Activated CD8-positive, alpha-beta memory T cell treated with anti-CD3 and anti-CD28 coated beads for 36 hours (primary cell): ENCODE measurements around the gene DNAH2. TPM values are rescaled to one million over a fixed set of nuclear protein-coding genes. Genes with fewer than 3 reads are reported as not detected.

Experiments
- CTCF ChIA-PET: fragments of 350-600 bp; sonication (Branson Sonifier 250); formaldehyde crosslinking; loops from one replicate; lab custom pipeline; 2021; ENCODE audit warnings: antibody characterized with exemption; lab: Charles Lee
- POLR2A ChIA-PET: fragments of 350-600 bp; sonication (Branson Sonifier 250); formaldehyde crosslinking; loops from one replicate; lab custom pipeline; 2021; ENCODE audit warnings: antibody characterized with exemption; lab: Charles Lee
- total RNA-seq, 2 experiments: library from RNA; stranded (reverse); gene quantifications; one replicate each; pipeline ENCODE4 v1.2.3, GENCODE V29; 2021

Gene DNAH2
- total RNA-seq, 2 experiments from 2014 or later: 0.10 to 0.23 TPM

DNA sequence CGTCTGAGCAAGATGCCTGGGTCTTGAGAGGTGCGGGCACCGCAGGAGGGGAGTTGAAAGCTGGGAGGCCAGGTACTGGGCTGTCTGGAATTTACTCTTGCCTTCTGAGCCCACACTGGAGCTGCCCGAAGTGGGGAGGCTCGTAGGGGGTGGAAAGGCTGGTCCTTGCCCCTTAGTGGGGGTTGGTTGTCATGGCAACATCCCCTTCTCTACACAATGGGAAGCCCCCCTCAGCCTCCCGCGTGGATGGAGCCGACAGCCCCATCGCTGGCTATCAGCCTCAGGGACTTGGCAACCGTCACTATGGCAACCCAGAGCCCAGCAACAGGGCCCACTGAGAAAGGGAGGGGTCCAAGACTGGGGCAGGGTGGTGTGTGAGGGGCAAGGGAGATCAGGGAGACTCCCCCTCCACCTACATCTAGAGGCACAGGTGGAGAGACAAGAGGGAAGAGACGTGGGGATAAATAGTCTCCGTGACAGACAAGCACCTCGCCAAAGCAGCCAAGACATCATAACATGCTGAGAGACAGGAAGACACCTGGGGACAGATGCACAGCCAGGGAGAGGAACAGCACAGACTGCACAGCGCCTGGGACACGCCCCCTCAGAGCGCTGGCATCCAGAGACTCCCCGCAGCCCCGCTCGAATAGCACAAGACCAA is 5.3 kb upstream of the DNAH2 start:
- ChIA-PET POLR2A (no interaction called here), CTCF (no interaction called here)

DNA sequence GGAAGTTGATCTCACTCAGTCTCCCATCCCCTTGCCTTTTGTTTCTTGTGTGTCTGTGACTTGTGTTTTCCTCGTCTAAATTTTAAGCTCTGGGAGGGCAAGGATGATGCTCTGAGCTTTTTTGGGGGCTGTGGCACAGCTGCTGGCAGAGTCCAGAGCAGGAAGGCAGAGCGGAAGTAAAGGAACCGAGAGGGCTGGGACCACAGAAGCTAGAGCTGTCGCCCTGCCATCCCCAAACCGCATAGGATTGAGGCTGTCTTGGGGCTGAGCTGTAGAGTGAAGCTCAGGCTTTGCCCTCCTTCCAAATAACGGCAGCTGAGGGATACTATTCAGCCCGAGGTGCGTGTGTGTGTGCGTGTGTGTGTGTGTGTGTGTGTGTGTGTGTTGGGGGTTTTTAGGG is 3.8 kb upstream of the DNAH2 start:
- CTCF ChIA-PET: interaction anchor here (0.8 kb wide), 1 partner anchor 26 kb away, joined by 4 read pairs; the partner anchor contains the start of gene WRAP53

DNA sequence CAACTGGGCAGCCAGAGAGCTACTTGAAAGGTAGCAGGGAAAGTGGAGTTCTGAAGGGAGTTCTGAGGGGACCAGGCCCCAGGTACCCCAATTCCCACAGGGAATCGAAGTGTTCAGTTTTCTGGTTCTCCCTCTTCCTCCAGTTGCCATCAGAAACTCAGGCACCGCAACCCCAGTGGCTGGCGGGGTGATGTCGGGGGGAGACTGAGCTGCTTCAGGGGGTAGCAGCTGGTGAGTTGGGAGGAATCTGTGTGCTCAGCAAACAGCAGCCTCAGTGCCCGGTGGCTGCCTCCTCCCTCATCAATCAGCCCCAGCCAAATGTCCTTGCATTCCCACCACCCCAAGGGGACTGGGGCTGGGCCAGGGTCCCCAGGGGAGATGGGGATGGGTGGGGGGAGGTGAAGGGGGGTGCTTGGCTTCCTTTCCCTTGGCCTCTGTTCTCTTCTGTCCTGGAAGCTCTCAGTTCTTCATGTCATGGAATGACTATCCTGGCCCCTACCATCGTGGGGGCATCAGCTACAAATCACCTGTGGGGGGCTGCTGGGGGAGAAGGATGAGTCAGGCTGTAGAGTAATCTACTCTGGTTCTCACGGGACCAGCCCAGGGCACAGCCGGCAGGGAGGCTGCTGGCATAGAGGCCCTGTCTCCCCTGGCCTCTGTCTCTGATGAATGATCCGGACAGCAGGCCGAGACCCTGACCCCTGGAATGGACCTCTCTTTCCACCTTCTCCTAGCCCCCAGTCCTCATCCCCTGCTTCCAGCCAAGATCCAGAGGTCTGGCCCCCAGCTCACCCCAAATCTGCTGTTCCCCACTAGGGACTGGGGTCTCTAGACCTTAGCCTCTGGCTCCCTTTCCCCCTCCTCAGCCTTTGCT is 2.6 kb upstream of the DNAH2 start:
- ChIA-PET POLR2A (no interaction called here), CTCF (interaction anchor here (0.6 to 1.4 kb wide), 2 partner anchors 27 to 34 kb away, joined by 3 to 4 read pairs; partner anchors contain the start of gene WRAP53)

More for the DNA sequence above, 3.8 kb upstream of the DNAH2 start:
- POLR2A ChIA-PET: no interaction called here

- POLR2A ChIA-PET: no interaction called here
Observed at GRCh38 chr17:7715936-7716886, 1.3 kb upstream of the DNAH2 start.

GRCh38 chr17:7717756-7718350 is 309 bp downstream of the DNAH2 start:
- CTCF ChIA-PET: interaction anchor here (0.6 to 1.4 kb wide), 3 partner anchors 117 to 281 kb away, joined by 3 read pairs; no protein-coding TSS in a partner anchor
- POLR2A ChIA-PET: interaction anchor here (0.5 kb wide), 1 partner anchor 45 kb away, joined by 5 read pairs; no protein-coding TSS in a partner anchor

More at GRCh38 chr17:7715936-7716886, 1.3 kb upstream of the DNAH2 start:
- CTCF ChIA-PET: interaction anchor here (0.9 to 1.4 kb wide), 4 partner anchors 14 to 119 kb away, joined by 3 to 4 read pairs (median 4); partner anchors contain the start of genes TP53 and WRAP53

GRCh38 chr17:7719661-7720060 is 2.1 kb downstream of the DNAH2 start:
- CTCF ChIA-PET: no interaction called here
- POLR2A ChIA-PET: no interaction called here

DNA sequence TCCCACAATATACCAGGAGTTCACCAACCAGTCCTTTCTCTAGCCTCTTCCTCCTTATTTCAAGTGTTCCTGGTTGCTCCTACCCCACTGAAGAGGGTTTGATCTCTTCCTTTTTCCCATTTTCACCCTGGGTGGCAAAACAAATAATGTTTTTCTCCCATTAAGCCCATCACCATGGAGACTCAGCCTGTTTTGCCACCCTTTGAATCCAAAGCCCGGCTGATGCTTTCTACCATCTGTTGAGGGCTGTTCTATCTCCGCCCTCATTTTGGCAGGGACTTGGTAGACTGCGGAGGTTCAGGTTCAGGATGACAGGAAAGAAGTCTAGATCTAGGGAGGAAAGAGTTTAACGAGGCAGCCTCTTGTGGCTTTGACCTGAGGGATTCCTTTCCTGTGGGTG is 2.6 kb downstream of the DNAH2 start:
- ChIA-PET POLR2A (no interaction called here), CTCF (no interaction called here)

- POLR2A ChIA-PET: no interaction called here
- CTCF ChIA-PET: interaction anchor here (0.9 kb wide), 1 partner anchor 34 kb away, joined by 4 read pairs; the partner anchor contains the start of gene TP53
Observed at GRCh38 chr17:7721612-7722011, 4.1 kb downstream of the DNAH2 start.

- POLR2A ChIA-PET: no interaction called here
- CTCF ChIA-PET: no interaction called here
Observed at GRCh38 chr17:7727886-7728285, 10.3 kb downstream of the DNAH2 start.

DNA sequence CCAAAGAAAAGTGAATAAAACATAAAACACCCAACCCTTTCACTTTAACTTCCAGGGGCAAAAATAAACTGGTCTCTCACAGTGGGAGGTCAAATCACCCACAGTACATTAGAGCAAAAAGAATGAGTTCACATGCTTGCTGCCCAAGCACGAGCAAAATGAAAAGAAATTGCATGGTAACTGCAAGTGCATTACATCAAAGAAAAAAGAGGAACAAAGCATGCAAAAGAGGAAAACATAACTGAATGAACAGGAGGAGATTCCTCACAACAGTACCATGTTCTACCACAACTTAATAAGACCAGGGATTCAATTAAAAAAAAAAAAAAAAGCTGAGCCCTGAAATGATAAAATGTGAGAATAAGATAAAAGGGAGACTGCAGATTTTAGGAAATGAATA is 12.3 kb downstream of the DNAH2 start:
- ChIA-PET POLR2A (no interaction called here), CTCF (interaction anchor here (1.0 kb wide), 1 partner anchor 93 kb away, joined by 3 read pairs; no protein-coding TSS in a partner anchor)

DNA sequence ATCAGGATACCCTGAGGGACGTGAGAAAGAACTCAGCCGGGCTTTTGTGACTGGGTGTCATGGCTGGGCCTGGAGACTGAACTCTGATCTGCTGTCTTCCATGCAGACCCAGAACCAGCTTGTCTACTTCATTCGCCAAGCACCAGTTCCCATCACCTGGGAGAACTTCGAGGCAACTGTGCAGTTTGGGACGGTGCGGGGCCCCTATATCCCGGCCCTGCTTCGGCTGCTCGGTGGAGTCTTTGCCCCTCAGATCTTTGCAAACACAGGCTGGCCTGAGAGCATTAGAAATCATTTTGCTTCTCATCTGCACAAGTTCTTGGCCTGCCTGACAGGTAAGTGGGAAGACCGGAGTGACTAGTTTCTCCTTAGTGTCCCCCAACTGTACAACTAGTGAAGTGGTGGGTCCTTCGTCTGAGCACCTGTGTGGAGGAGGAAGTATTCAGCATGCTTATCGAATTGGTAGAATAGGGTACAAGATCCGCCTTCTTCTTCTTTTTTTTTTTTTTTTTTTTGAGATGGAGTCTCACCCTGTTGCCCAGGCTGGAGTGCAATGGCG is 15.5 kb downstream of the DNAH2 start:
- ChIA-PET POLR2A (no interaction called here), CTCF (interaction anchor here (0.7 kb wide), 1 partner anchor 63 kb away, joined by 4 read pairs; no protein-coding TSS in a partner anchor)

DNA sequence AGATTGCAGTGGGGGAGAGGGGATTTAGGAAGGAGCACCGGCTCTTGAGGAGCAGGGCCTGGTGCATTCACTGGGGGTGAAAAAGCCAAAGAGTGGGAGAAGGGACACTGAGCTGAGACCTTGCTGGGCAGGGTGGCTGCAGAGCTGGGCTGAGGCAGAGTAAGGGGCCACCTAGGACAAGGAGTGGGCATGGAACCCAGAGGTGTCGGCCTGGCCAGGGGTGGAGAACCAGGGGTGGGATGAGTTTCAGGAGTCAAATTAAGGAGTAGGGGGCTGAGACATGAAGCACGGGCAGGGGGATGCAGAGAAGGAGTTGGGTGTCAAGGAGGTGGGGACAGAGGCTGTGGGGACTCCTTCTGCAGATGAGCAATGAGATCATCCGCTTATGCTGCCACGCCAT is 20.1 kb downstream of the DNAH2 start:
- CTCF ChIA-PET: no interaction called here
- POLR2A ChIA-PET: no interaction called here

DNA sequence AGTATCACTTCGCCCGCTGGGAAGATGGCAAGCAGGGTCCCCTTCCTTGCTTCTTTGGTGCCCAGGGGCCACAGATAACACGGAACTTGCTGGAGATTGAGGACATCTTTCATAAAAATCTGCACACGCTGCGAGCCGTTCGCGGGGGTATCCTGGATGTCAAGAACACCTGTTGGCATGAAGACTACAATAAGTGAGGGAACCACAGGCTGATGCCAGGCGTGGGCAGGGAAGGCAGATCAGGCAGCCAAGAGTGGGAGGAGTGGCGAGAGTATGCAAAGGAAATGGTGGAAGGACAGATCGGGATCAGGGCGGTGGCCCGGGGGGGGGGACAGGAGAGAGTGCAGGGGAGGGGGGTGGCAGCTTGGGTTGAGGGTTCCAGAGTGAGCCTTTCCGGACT is 22.2 kb downstream of the DNAH2 start:
- CTCF ChIA-PET: interaction anchor here (0.7 kb wide), 1 partner anchor 915 kb away, joined by 3 read pairs; no protein-coding TSS in a partner anchor

GRCh38 chr17:7740481-7741001 is 23.0 kb downstream of the DNAH2 start:
- ChIA-PET CTCF (no interaction called here), POLR2A (no interaction called here)

More for the DNA sequence above, 22.2 kb downstream of the DNAH2 start:
- POLR2A ChIA-PET: no interaction called here

GRCh38 chr17:7742729-7743128 is 25.2 kb downstream of the DNAH2 start:
- CTCF ChIA-PET: interaction anchor here (1.1 to 2.6 kb wide), 10 partner anchors 11 to 315 kb away, joined by 3 to 13 read pairs (median 4); partner anchors contain the start of gene NAA38
- POLR2A ChIA-PET: no interaction called here

DNA sequence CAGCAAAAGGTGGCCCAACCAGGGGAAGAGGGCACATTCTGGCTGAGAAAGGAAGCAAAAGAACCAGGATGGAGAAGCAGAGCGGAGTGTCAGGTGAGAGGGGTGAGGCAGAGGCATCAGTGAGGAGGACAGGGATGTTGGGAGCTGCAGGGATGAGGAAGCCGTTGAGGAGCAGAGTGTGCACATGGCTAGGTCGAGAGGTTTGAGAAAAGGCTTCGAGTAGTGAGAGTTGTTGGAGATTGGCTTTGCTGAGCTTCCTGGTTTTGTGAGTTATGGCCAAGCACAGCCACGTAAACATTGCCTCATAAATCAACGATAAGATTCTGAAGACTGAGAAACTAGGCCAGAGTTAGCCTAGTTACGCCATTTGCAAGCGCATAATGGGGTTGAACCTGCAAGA is 26.9 kb downstream of the DNAH2 start:
- POLR2A ChIA-PET: no interaction called here
- CTCF ChIA-PET: interaction anchor here (0.6 to 2.6 kb wide), 9 partner anchors 68 to 313 kb away, joined by 3 to 13 read pairs (median 6); no protein-coding TSS in a partner anchor

- POLR2A ChIA-PET: no interaction called here
- CTCF ChIA-PET: interaction anchor here (0.7 to 2.3 kb wide), 2 partner anchors 244 to 255 kb away, joined by 4 to 7 read pairs; no protein-coding TSS in a partner anchor
Observed at GRCh38 chr17:7745748-7746470, 28.4 kb downstream of the DNAH2 start.
